HG03565 (cell line): Measurements from ENCODE around the gene IL6R.

Experiments used
- ATAC-seq: cut with Tn5 transposase; IDR thresholded peaks from one replicate; pipeline ENCODE4 v1.9.1; 2021; ENCODE audit warnings: mild to moderate bottlenecking, moderate library complexity; ENCODE audit not compliant: unreplicated experiment

Gene IL6R

GRCh38 chr1:154503898-154504297 lies 98.8 kb downstream of the IL6R start:
- ATAC-seq, result no peak

DNA sequence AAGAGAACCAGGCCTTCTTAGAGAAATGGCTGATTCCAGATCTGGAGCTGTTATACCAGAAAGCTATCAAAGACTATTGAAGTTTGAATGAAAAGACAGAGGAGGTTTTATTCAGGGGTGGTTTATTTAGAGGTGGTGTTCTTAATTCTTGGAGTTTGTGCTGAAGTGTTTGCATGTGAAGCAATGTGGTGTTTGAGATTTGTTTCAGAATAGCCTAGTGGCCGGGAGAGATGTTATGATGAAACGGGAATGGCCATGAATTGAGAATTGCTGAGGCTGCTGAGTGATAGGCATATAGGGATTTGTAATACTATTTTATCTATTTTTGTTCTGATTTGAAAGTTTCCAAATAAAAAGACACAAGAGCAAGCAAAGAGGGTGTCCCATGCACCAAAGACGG lies 107.6 kb downstream of the IL6R start:
- ATAC-seq, result no peak

DNA sequence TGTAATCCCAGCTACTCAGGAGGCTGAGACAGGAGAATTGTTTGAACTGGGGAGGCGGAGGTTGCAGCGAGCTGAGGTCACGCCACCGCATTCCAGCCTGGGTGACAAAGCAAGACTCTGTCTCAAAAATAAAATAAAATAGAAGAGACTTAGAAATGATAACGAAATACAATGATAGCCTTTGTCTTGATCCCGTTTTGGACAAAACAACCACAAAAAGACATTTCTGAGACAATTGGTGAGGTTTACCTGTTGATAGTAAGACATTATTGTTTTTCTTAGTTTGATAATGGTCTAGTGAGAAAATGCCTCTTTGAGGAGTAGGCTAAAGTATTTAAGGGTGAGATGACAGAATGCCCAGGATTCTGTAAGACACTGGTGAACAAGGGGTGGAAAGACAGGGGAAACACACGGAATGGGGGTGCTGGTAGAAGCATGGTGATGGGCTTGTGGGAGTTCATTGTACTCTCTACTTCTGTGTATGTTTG lies 109.0 kb downstream of the IL6R start:
- no peak for ATAC-seq

DNA sequence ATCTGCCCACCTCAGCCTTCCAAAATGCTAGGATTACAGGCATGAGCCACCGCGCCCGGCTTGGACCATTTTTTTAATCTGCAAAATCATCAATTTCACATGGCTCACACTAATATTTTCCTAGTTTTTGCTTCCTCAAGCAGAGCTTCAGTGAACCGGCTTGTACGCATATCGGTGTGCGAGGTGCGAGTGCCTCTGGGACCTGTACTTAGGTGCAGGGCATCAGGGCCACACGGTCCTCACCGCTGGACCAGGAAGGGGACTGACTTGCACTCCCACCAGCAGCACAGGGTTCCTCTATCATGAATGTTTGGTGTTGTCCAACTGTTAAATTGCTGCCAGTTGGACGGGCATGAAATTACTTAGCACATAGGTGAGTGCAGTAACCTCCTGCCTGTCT lies 112.5 kb downstream of the IL6R start:
- ATAC-seq, result no peak
